HEK293T (cell line): ENCODE measurements around the gene SLC1A6.

Source experiments
- BHLHE40 ChIP-seq: fragments of 450-650 bp; IDR thresholded peaks from 2 replicates; pipeline ENCODE4 v1.6.1; 2016; ENCODE audit warnings: mild to moderate bottlenecking, moderate library complexity, borderline replicate concordance
- NFRKB ChIP-seq: fragments of 450-650 bp; IDR thresholded peaks from 2 replicates; pipeline ENCODE4 v1.6.1; 2016; ENCODE audit warnings: mild to moderate bottlenecking, moderate library complexity
- TF ChIP-seq, protein P1 (sequence below): fragments of 450-650 bp; IDR thresholded peaks from 2 replicates; pipeline ENCODE4 v1.6.1; 2016

DNA sequence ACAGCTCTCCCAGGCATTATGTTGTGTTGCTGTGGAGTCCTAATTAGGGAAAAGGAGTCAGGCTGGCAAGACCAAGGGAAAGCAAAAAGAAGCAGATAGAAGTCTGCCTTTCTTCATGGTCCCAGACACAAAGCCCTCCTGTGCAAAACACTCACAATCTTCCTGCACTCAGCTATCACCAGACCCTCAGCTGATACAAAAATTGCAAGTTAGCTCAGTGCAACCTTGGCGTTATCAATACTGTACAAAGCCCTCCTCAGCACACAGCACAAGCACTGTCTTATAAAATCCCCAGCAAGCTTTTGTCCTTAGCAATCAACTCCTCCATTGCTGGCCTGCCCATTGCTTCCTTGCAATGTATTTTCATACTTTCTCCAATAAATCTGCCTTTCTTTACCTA, 35.2 kb downstream of the SLC1A6 start:
- TF ChIP-seq NFRKB (no peak), BHLHE40 (no peak)
- TF ChIP-seq, protein P1, sequence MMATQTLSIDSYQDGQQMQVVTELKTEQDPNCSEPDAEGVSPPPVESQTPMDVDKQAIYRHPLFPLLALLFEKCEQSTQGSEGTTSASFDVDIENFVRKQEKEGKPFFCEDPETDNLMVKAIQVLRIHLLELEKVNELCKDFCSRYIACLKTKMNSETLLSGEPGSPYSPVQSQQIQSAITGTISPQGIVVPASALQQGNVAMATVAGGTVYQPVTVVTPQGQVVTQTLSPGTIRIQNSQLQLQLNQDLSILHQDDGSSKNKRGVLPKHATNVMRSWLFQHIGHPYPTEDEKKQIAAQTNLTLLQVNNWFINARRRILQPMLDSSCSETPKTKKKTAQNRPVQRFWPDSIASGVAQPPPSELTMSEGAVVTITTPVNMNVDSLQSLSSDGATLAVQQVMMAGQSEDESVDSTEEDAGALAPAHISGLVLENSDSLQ = no peak
